Activated naive CD4-positive, alpha-beta T cell treated with anti-CD3 and anti-CD28 coated beads, Interleukin-2, amount 50 U/mL, for 16 hours (primary cell): ENCODE results near the gene STXBP5L.
"Not testable (repeated sequence)": the region's sequence is repeated elsewhere in the genome, so short reads cannot be mapped to it uniquely, and the experiment has no call there.

Experiments
- DNase-seq: peaks from one replicate; pipeline ENCODE4 v3.0.0-alpha.2; 2020

STXBP5L gene

DNA sequence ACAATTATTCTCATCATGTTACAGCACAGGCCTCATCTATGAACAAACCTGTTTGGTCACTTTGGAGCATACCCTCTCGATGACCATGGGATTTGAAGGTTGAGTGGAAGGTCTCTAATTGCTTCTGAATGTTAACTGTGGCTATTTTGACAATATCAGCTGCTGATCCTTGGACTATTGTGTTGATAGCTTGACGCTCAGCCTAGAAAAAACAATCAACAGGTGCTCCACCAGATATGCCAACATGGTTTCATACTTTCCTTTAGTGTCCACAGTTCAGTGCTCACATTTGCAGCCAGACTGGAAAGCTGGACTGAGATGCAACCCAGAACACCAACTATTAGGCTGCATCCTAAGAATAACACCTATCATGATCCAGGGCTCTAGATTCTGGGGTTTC is 528.1 kb downstream of the STXBP5L start:
- no peak for DNase-seq

DNA sequence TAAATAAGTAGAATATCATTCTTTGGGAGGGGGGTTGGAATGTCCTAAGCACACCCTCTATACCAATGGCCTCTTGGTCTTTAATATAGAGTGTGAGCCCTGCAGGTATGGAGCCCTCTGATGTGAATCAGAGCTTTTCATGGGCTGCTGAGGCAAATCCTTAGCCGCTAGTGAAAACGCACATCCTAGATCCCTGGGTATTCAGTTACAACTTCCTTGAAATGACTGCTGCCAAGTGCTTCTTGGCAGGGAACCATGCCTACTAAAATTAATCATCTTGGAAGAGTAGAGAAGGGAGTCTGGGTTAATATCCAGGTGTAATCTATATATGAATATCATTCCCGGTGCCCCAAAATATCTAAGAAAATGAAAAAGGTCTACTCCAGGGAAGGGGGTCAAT is 528.6 kb downstream of the STXBP5L start:
- DNase-seq, result no peak

GRCh38 chr3:121443456-121443855 is 535.5 kb downstream of the STXBP5L start:
- DNase-seq, result no peak

- not testable (repeated sequence) for DNase-seq
Measured at GRCh38 chr3:121451752-121452151, 543.7 kb downstream of the STXBP5L start.

GRCh38 chr3:121462565-121462964 is 554.6 kb downstream of the STXBP5L start:
- no peak for DNase-seq

DNA sequence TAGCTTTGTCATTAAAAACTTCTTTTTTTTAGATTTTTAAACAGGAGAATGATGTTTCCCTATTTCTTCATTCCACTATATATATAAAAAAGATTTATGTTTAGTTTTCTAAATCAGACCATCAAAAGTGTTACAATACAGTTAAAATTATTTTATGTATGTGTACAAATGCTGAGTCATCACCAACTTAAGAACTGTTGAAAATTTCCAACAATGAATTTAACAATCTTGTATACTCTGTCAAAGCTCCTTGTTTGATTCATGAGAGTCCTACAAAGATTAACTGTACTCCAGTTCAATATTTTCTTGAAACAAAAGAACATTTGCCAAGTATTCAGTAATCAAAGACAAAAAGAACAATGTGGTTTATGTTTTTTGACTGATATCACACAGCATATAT is 555.7 kb downstream of the STXBP5L start:
- no peak for DNase-seq

DNA sequence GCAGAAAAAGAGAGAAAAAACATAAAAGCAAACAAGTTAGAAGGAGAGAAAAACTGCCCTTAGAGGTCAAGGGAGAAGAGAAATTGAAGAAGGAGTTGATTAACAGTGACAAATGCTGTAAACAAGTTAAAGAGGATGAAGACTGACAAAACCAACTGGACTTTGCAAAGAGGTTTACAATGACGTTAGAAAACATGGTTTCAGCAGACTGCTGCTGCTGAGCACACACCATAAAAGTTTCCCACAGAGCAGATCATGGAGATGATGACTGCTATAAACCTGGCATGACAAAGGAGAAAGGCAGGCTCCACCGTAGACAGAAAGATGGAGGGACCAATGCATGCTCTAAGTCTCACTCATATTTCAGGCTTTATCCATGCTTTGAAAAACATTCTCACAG is 559.1 kb downstream of the STXBP5L start:
- DNase-seq, result no peak

DNA sequence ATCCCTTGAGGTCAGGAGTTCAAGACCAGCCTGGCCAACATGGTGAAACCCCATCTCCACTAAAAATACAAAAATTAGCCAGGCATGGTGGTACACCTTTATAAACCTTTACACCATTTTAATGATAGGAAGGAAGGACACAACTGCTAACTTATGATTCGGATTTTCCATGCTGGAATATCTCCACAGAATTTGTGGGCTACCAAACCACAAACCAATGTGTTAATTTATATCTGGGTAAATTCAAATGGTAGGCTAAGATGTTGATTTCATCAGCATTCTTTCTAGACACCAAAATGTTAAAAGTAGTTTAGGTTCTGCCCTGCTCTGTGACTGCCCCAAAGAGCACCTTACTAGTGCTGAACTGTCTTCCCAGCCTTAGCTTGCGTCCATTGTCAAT is 565.0 kb downstream of the STXBP5L start:
- no peak for DNase-seq
